Measurements from ENCODE around the gene FSTL3. TPM values are rescaled to one million over a fixed set of nuclear protein-coding genes. Genes with fewer than 3 reads are reported as not detected.

Gene FSTL3
- total RNA-seq, 1 experiment from 2014 or later: 6.8 TPM

DNA sequence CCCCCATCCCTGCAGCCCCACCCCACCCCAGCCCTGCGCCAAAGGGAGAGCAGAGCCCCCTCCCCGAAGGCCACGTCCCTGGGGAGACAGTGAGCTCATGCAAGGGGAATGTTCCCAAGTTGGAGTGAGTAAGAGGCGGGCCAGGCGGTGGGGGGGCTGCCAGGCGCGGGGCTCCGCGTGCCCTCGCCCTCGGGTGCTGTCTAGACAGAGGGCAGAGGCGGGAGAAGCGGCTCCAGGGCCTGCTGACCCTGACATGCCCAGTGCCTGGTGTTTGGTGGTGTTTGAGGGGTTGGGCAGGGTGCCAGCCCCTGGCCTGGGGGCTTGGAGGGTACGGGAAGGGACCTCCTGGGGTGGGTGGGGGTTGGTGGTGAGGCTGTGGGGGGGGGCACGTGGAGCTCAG lies 1.0 kb downstream of the FSTL3 start:
- H3K18ac ChIP-seq (ENCODE audit: insufficient read length, low read depth, low read length): no peak overlapping the region
- no peak overlapping the region for H2BK15ac ChIP-seq (ENCODE audit: low read depth, low read length)
- no peak overlapping the region for H3K4me2 ChIP-seq (ENCODE audit: insufficient read depth, insufficient read length, low read length)
- no peak overlapping the region for H3K27ac Mint-ChIP-seq
- H3K4me1 Mint-ChIP-seq: peaks cover 0 to 10% of the 10 kb centered on the region in 2 experiments; a peak in 2 of 4 replicates
- H3K4ac ChIP-seq (ENCODE audit: low read depth, low read length): no peak overlapping the region
- no peak overlapping the region for H2BK20ac ChIP-seq (ENCODE audit: low read depth, low read length, poor library complexity, severe bottlenecking)
- no peak overlapping the region for H4K8ac ChIP-seq (replicated peaks; ENCODE audit: insufficient read length, low read depth, low read length)
- H4K91ac ChIP-seq (ENCODE audit: insufficient read length, low read depth, low read length): no peak overlapping the region
- H3K4me3 Mint-ChIP-seq: no peak overlapping the region
- H3K36me3 Mint-ChIP-seq (ENCODE audit: insufficient read depth in 1 of 3, low read depth in 3 of 3): no peaks in the 10 kb centered on the region
- no peak overlapping the region for H2AK5ac ChIP-seq (ENCODE audit: insufficient read length, low read length)
- no peaks in the 10 kb centered on the region for H3K9me3 Mint-ChIP-seq
- H2BK12ac ChIP-seq (ENCODE audit: insufficient read length, low read depth, low read length): no peak overlapping the region
- no peaks in the 10 kb centered on the region; the same call in 1 of the 2 replicates for H3K27me3 ChIP-seq (ENCODE audit: insufficient read depth, low read length)
- H3K56ac ChIP-seq (ENCODE audit: insufficient read length, low read depth, low read length): no peak overlapping the region
- no peaks in the 10 kb centered on the region for H4K20me1 ChIP-seq (ENCODE audit: control insufficient read depth, insufficient read depth, insufficient read length)
- TF ChIP-seq, protein P1, sequence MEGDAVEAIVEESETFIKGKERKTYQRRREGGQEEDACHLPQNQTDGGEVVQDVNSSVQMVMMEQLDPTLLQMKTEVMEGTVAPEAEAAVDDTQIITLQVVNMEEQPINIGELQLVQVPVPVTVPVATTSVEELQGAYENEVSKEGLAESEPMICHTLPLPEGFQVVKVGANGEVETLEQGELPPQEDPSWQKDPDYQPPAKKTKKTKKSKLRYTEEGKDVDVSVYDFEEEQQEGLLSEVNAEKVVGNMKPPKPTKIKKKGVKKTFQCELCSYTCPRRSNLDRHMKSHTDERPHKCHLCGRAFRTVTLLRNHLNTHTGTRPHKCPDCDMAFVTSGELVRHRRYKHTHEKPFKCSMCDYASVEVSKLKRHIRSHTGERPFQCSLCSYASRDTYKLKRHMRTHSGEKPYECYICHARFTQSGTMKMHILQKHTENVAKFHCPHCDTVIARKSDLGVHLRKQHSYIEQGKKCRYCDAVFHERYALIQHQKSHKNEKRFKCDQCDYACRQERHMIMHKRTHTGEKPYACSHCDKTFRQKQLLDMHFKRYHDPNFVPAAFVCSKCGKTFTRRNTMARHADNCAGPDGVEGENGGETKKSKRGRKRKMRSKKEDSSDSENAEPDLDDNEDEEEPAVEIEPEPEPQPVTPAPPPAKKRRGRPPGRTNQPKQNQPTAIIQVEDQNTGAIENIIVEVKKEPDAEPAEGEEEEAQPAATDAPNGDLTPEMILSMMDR (conservative IDR thresholded peaks at IDR 0.05): no peak
- H3K79me1 ChIP-seq (ENCODE audit: insufficient read depth, low read depth, low read length, poor library complexity, severe bottlenecking): no peaks in the 10 kb centered on the region
- no peaks in the 10 kb centered on the region for H3K9me3 ChIP-seq (ENCODE audit: control insufficient read depth, low read depth, low read length)
- H3K14ac ChIP-seq (ENCODE audit: insufficient read depth, low read length): no peak overlapping the region
- no peak overlapping the region for H2BK5ac ChIP-seq (ENCODE audit: insufficient read length, low read length)
- no peak overlapping the region for H3K9ac ChIP-seq (ENCODE audit: extremely low read depth, insufficient read length, low read length)
- no CpG with 5 or more reads among the region's 15 CpGs for WGBS (ENCODE audit: extremely low coverage, insufficient read length, low lambda C conversion rate)
- no peak overlapping the region for H3K23ac ChIP-seq (ENCODE audit: insufficient read length, low read depth, low read length)
- no peak overlapping the region for H2BK120ac ChIP-seq (ENCODE audit: low read depth, low read length, poor library complexity, severe bottlenecking)
- no peak overlapping the region for H2AFZ ChIP-seq (ENCODE audit: low read length)
- H3K79me2 ChIP-seq (ENCODE audit: insufficient read depth, low read length): no peaks in the 10 kb centered on the region
- H3K27me3 Mint-ChIP-seq (ENCODE audit: low read depth): peaks cover 48% of the 10 kb centered on the region
- H3K27ac ChIP-seq (ENCODE audit: insufficient read length, low read depth, low read length): no peak overlapping the region
- no peak overlapping the region for H4K5ac ChIP-seq (ENCODE audit: insufficient read length, low read depth, low read length)
- no peaks in the 10 kb centered on the region for H3K4me1 ChIP-seq (ENCODE audit: insufficient read depth, low read length)
- no peak overlapping the region for H3T11ph ChIP-seq (ENCODE audit: low read length)
- no peak for DNase-seq
- peaks cover 8% of the 10 kb centered on the region for H3K23me2 ChIP-seq (ENCODE audit: insufficient read length, low read depth, low read length, poor library complexity, severe bottlenecking)

All from H9 (cell line).